Osteoblast (primary cell): ENCODE measurements around the gene SEMA5B. TPM values are rescaled to one million over a fixed set of nuclear protein-coding genes. Genes with fewer than 3 reads are reported as not detected.

Experiments
- DNase-seq: peaks from one replicate; pipeline ENCODE4 v3.0.0; 2011; ENCODE audit warnings: low spot score, mixed read lengths; ENCODE audit not compliant: insufficient read length; ENCODE audit errors: missing footprints
- H2AFZ ChIP-seq: 2 replicates; pipeline ENCODE4 v1.6.0; 2011; ENCODE audit warnings: mild to moderate bottlenecking, low read length
- H3K27ac ChIP-seq: 2 replicates; pipeline ENCODE4 v1.5.1; 2011; ENCODE audit warnings: mild to moderate bottlenecking, low read depth, low read length, moderate library complexity
- H3K27me3 ChIP-seq: 2 replicates; pipeline ENCODE4 v1.6.0; 2012; ENCODE audit warnings: mild to moderate bottlenecking, control low read depth, inconsistent platforms, low read length, moderate library complexity; ENCODE audit not compliant: insufficient read depth
- H3K36me3 ChIP-seq: 2 replicates; pipeline ENCODE4 v1.5.1; 2011; ENCODE audit warnings: mild to moderate bottlenecking, low read length, control low read depth, moderate library complexity; ENCODE audit not compliant: insufficient read depth
- H3K4me1 ChIP-seq: 2 replicates; pipeline ENCODE4 v1.5.1; 2011; ENCODE audit warnings: mild to moderate bottlenecking, low read length, control low read depth, moderate library complexity; ENCODE audit not compliant: insufficient read depth
- H3K4me2 ChIP-seq: 2 replicates; pipeline ENCODE4 v1.6.0; 2011; ENCODE audit warnings: mild to moderate bottlenecking, low read length; ENCODE audit not compliant: insufficient read depth
- H3K4me3 ChIP-seq: fragments of 200-600 bp; sonication (generic); 3 replicates; pipeline ENCODE4 v1.5.1; 2012; ENCODE audit warnings: mild to moderate bottlenecking, low read length, inconsistent platforms; ENCODE audit not compliant: insufficient read depth
- H3K79me2 ChIP-seq: 2 replicates; pipeline ENCODE4 v1.6.0; 2012; ENCODE audit warnings: mild to moderate bottlenecking, low read length, control low read depth, inconsistent platforms; ENCODE audit not compliant: insufficient read depth
- H3K9me3 ChIP-seq: 2 replicates; pipeline ENCODE4 v1.5.1; 2011; ENCODE audit warnings: low read depth, low read length, control low read depth
- H4K20me1 ChIP-seq: 2 replicates; pipeline ENCODE4 v1.6.0; 2012; ENCODE audit warnings: mild to moderate bottlenecking, low read length, control low read depth; ENCODE audit not compliant: insufficient read depth
- total RNA-seq: library from RNA; depleted of rRNA; stranded (reverse); fragments of >200 nt; gene quantifications from 2 replicates; pipeline ENCODE4 v1.2.3, GENCODE V29; 2012
- TF ChIP-seq, protein P1 (sequence below): IDR thresholded peaks from 2 replicates; pipeline ENCODE4 v1.5.1; 2011; ENCODE audit warnings: mild to moderate bottlenecking, low read depth, low read length, moderate library complexity; ENCODE audit errors: extremely low read depth

The SEMA5B gene
- total RNA-seq, 1 donor: not detected

GRCh38 chr3:123075359-123075758 is 47.8 kb upstream of the SEMA5B start:
- H2AFZ ChIP-seq: no peak overlapping the region
- no peak overlapping the region for H3K4me2 ChIP-seq
- no peak overlapping the region for H3K4me3 ChIP-seq
- DNase-seq: no peak
- H3K27ac ChIP-seq: no peak overlapping the region
- peaks cover 84% of the 10 kb centered on the region for H4K20me1 ChIP-seq
- TF ChIP-seq, protein P1, sequence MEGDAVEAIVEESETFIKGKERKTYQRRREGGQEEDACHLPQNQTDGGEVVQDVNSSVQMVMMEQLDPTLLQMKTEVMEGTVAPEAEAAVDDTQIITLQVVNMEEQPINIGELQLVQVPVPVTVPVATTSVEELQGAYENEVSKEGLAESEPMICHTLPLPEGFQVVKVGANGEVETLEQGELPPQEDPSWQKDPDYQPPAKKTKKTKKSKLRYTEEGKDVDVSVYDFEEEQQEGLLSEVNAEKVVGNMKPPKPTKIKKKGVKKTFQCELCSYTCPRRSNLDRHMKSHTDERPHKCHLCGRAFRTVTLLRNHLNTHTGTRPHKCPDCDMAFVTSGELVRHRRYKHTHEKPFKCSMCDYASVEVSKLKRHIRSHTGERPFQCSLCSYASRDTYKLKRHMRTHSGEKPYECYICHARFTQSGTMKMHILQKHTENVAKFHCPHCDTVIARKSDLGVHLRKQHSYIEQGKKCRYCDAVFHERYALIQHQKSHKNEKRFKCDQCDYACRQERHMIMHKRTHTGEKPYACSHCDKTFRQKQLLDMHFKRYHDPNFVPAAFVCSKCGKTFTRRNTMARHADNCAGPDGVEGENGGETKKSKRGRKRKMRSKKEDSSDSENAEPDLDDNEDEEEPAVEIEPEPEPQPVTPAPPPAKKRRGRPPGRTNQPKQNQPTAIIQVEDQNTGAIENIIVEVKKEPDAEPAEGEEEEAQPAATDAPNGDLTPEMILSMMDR: no peak
- no peaks in the 10 kb centered on the region for H3K36me3 ChIP-seq
- no peaks in the 10 kb centered on the region for H3K27me3 ChIP-seq
- no peaks in the 10 kb centered on the region for H3K9me3 ChIP-seq
- peaks cover 86% of the 10 kb centered on the region for H3K79me2 ChIP-seq
- peaks cover 24% of the 10 kb centered on the region for H3K4me1 ChIP-seq

DNA sequence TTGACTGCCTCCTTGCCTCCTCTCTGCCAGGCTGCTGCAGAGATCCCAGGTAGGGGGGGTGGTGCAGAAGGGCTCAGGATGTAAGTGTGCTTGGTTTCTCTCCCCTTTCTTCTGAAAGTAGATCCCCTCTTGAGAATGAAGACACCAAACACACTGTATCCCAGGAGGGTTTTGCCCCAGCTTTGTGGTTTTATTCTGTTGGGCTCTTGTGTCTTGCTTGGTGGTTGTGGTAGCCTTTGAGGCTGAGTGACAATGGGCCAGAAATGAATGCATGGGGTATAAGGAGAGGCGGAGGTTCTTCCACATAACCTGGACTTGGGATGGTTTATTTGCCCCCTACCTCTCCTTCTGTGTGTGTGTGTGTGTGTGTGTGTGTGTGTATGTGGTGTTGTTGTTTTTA is 45.0 kb upstream of the SEMA5B start:
- H3K79me2 ChIP-seq: peaks cover 98% of the 10 kb centered on the region
- H3K27ac ChIP-seq: no peak overlapping the region
- H3K4me1 ChIP-seq: peaks cover 16% of the 10 kb centered on the region
- H3K4me2 ChIP-seq: no peak overlapping the region
- DNase-seq: no peak
- TF ChIP-seq, protein P1: no peak
- H3K36me3 ChIP-seq: no peaks in the 10 kb centered on the region
- no peak overlapping the region for H2AFZ ChIP-seq
- peaks cover 87% of the 10 kb centered on the region for H4K20me1 ChIP-seq
- no peak overlapping the region for H3K4me3 ChIP-seq
- H3K9me3 ChIP-seq: no peaks in the 10 kb centered on the region
- no peaks in the 10 kb centered on the region for H3K27me3 ChIP-seq

DNA sequence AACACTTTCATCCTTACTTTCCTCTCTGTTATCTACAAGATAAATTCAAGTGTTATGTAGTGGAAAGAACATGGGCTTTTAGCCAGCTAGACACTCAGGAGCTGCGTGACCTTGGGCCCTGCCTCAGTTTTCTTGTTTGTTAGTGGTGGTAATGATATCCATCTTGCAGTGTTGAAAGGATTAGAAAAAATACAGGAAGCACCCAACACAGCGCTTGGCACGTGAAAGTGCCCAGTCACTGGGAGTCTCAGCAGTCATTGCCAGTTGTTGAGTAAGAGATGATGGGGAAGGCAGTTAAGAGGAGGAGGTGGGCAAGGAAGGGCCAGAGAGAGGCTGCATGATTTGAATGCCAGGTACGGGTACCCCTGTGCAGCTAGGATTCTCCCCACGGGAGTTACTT is 44.6 kb upstream of the SEMA5B start:
- no peak overlapping the region for H3K4me2 ChIP-seq
- H3K79me2 ChIP-seq: peaks cover 98% of the 10 kb centered on the region
- H3K4me3 ChIP-seq: no peak overlapping the region
- H3K36me3 ChIP-seq: no peaks in the 10 kb centered on the region
- no peak overlapping the region for H2AFZ ChIP-seq
- no peaks in the 10 kb centered on the region for H3K27me3 ChIP-seq
- no peaks in the 10 kb centered on the region for H3K9me3 ChIP-seq
- no peak for DNase-seq
- H3K4me1 ChIP-seq: peaks cover 16% of the 10 kb centered on the region
- peaks cover 83% of the 10 kb centered on the region for H4K20me1 ChIP-seq
- no peak overlapping the region for H3K27ac ChIP-seq
- TF ChIP-seq, protein P1: no peak

GRCh38 chr3:123071581-123071980 is 44.0 kb upstream of the SEMA5B start:
- Histone ChIP-seq H3K4me2 (no peak overlapping the region), H3K4me1 (peaks cover 18% of the 10 kb centered on the region), H3K9me3 (no peaks in the 10 kb centered on the region), H3K27ac (no peak overlapping the region), H2AFZ (no peak overlapping the region), H3K79me2 (peaks cover 94% of the 10 kb centered on the region), H4K20me1 (peaks cover 78% of the 10 kb centered on the region), H3K4me3 (no peak overlapping the region), H3K36me3 (no peaks in the 10 kb centered on the region), H3K27me3 (no peaks in the 10 kb centered on the region)
- no peak for DNase-seq
- TF ChIP-seq, protein P1: no peak
